ENCODE results near the gene BCL11B.

Gene BCL11B

GRCh38 chr14:99257122-99257672, 14.8 kb downstream of the BCL11B start:
- H3K27me3 ChIP-seq (ENCODE audit: control insufficient read depth, insufficient read depth, low read length), result peaks cover 6% of the 10 kb centered on the region
- no peak overlapping the region for H3K27ac ChIP-seq (ENCODE audit: low read length)
- no peak overlapping the region for H3K4me3 ChIP-seq (ENCODE audit: low read length)
- H3K9me3 ChIP-seq (ENCODE audit: control insufficient read depth, low read depth, low read length), result no peaks in the 10 kb centered on the region
- no peak overlapping the region for H3K9ac ChIP-seq (ENCODE audit: low read length)
- H3K4me1 ChIP-seq (ENCODE audit: control insufficient read depth, low read depth, low read length), result peaks cover 31% of the 10 kb centered on the region
- H3K36me3 ChIP-seq (ENCODE audit: control insufficient read depth, low read depth, low read length), result no peaks in the 10 kb centered on the region

DNA sequence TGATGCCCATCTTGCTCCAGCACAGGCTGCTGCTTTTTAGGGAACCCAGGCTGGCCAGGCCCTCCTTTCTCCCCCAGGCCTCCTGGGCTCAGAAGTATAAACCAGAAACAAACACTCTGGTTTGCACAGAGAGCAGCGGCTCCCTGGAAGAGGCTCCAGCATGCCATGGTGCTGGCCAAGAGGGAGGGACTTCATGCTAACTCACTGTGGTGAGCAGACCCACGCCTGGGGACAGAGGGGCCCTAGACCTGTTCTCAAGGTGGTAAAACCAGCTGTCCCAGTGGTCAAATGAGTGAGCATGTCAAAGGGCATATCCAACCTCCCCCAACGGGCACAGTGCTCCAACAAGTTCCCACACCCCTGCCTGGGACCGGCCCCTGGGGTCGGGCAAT, 15.5 kb downstream of the BCL11B start:
- Histone ChIP-seq H3K9me3 (ENCODE audit: control insufficient read depth, low read depth, low read length) (no peaks in the 10 kb centered on the region), H3K36me3 (ENCODE audit: control insufficient read depth, low read depth, low read length) (no peaks in the 10 kb centered on the region), H3K4me3 (ENCODE audit: low read length) (no peak overlapping the region), H3K27me3 (ENCODE audit: control insufficient read depth, insufficient read depth, low read length) (peaks cover under 1% of the 10 kb centered on the region), H3K9ac (ENCODE audit: low read length) (no peak overlapping the region), H3K27ac (ENCODE audit: low read length) (no peak overlapping the region), H3K4me1 (ENCODE audit: control insufficient read depth, low read depth, low read length) (peaks cover 24% of the 10 kb centered on the region)

GRCh38 chr14:99255621-99256482, 16.1 kb downstream of the BCL11B start:
- Histone ChIP-seq H3K27me3 (ENCODE audit: control insufficient read depth, insufficient read depth, low read length) (no peaks in the 10 kb centered on the region), H3K9ac (ENCODE audit: low read length) (no peak overlapping the region), H3K27ac (ENCODE audit: low read length) (no peak overlapping the region), H3K4me3 (ENCODE audit: low read length) (no peak overlapping the region), H3K4me1 (ENCODE audit: control insufficient read depth, low read depth, low read length) (peaks cover 19% of the 10 kb centered on the region), H3K9me3 (ENCODE audit: control insufficient read depth, low read depth, low read length) (no peaks in the 10 kb centered on the region), H3K36me3 (ENCODE audit: control insufficient read depth, low read depth, low read length) (no peaks in the 10 kb centered on the region)

DNA sequence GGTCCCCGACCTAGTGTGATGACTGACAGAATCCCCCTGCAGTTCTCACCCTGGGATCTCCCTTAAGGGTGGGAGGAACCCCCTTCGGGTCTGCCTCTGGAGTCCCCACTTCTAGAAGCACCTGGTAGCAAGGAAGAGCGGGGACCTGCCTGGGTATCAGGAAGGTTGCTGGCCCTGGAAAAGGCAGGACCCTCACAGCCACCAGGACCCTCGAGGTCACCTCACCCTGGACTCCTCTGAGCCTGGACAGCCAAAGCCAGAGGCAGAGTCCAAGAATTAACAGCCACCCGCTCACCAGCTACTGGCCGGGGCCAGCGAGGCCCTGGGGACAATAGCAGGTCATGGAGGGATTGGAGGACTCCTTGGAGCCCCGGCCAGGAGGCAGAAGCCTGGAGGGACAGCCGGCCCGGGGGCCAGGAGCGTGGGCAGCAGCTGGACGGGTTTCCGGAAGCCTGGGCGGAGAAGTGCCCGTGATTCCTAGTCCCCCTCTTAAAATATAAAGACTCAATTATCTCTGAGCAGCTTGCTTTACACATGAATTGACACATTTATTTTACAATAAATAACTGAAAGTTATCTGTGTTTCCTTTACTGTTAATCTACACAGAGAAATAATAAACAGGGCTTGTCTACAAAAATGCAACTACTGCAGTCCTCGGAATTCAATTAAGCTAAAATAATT, 17.5 kb downstream of the BCL11B start:
- H3K4me3 ChIP-seq (ENCODE audit: low read length), result no peak overlapping the region
- no peak overlapping the region for H3K27ac ChIP-seq (ENCODE audit: low read length)
- H3K27me3 ChIP-seq (ENCODE audit: control insufficient read depth, insufficient read depth, low read length), result no peaks in the 10 kb centered on the region
- no peaks in the 10 kb centered on the region for H3K36me3 ChIP-seq (ENCODE audit: control insufficient read depth, low read depth, low read length)
- no peaks in the 10 kb centered on the region for H3K9me3 ChIP-seq (ENCODE audit: control insufficient read depth, low read depth, low read length)
- H3K9ac ChIP-seq (ENCODE audit: low read length), result no peak overlapping the region
- peaks cover 18% of the 10 kb centered on the region for H3K4me1 ChIP-seq (ENCODE audit: control insufficient read depth, low read depth, low read length)

DNA sequence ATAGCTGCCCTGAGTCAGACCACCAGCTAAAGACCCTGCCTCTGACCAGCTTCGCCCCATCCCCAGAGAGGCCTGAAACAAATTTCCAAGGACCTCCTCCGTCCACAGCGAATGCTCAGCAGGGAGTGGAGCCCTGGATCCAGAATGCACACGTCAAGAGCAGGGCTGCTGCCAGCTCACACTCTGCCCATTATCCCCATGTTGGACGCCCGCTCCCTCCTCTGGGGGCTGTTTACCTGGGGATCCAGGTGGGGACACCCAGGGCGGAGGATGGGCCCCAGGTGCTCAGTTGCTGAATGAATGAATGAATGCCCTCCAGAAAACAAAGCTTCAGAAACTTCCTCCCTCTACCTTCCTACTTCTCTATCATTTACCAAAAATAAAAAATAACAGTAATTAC, 18.1 kb downstream of the BCL11B start:
- no peaks in the 10 kb centered on the region for H3K36me3 ChIP-seq (ENCODE audit: control insufficient read depth, low read depth, low read length)
- H3K9ac ChIP-seq (ENCODE audit: low read length), result no peak overlapping the region
- H3K27ac ChIP-seq (ENCODE audit: low read length), result no peak overlapping the region
- H3K4me1 ChIP-seq (ENCODE audit: control insufficient read depth, low read depth, low read length), result peaks cover 15% of the 10 kb centered on the region
- no peaks in the 10 kb centered on the region for H3K9me3 ChIP-seq (ENCODE audit: control insufficient read depth, low read depth, low read length)
- no peaks in the 10 kb centered on the region for H3K27me3 ChIP-seq (ENCODE audit: control insufficient read depth, insufficient read depth, low read length)
- no peak overlapping the region for H3K4me3 ChIP-seq (ENCODE audit: low read length)

- no peak overlapping the region for H3K9ac ChIP-seq (ENCODE audit: low read length)
- H3K36me3 ChIP-seq (ENCODE audit: control insufficient read depth, low read depth, low read length), result no peaks in the 10 kb centered on the region
- no peaks in the 10 kb centered on the region for H3K9me3 ChIP-seq (ENCODE audit: control insufficient read depth, low read depth, low read length)
- no peak overlapping the region for H3K27ac ChIP-seq (ENCODE audit: low read length)
- H3K27me3 ChIP-seq (ENCODE audit: control insufficient read depth, insufficient read depth, low read length), result peaks cover 2% of the 10 kb centered on the region
- H3K4me1 ChIP-seq (ENCODE audit: control insufficient read depth, low read depth, low read length), result peaks cover 8% of the 10 kb centered on the region
- no peak overlapping the region for H3K4me3 ChIP-seq (ENCODE audit: low read length)
Measured at GRCh38 chr14:99252940-99253868, 18.8 kb downstream of the BCL11B start.

DNA sequence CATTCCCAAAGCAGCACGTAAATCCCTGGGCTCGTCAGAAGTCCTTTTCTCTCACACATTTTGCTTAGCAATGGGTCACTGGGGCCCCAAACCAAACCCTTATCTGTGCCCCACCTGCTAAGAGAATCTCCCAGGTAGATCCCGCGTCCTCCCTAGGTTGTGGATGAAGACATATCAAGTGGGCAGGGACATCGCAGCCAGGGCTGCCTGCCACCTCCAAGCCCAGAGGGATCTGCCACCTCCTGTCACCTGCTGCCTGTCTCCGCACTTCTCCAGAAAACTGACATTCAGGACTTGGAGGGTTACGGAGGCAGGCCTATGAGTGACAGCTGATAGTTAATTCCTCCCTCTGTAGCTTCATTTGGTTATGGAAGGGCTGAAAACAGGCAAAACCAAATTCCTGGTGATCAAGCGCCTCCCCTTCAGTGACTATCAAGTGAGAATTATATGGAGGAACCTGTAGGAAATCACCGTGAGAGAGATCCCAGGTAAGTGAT, 19.5 kb downstream of the BCL11B start:
- Histone ChIP-seq H3K36me3 (ENCODE audit: control insufficient read depth, low read depth, low read length) (no peaks in the 10 kb centered on the region), H3K4me3 (ENCODE audit: low read length) (no peak overlapping the region), H3K4me1 (ENCODE audit: control insufficient read depth, low read depth, low read length) (peaks cover 4% of the 10 kb centered on the region), H3K9ac (ENCODE audit: low read length) (no peak overlapping the region), H3K27me3 (ENCODE audit: control insufficient read depth, insufficient read depth, low read length) (peaks cover 9% of the 10 kb centered on the region), H3K27ac (ENCODE audit: low read length) (no peak overlapping the region), H3K9me3 (ENCODE audit: control insufficient read depth, low read depth, low read length) (no peaks in the 10 kb centered on the region)

DNA sequence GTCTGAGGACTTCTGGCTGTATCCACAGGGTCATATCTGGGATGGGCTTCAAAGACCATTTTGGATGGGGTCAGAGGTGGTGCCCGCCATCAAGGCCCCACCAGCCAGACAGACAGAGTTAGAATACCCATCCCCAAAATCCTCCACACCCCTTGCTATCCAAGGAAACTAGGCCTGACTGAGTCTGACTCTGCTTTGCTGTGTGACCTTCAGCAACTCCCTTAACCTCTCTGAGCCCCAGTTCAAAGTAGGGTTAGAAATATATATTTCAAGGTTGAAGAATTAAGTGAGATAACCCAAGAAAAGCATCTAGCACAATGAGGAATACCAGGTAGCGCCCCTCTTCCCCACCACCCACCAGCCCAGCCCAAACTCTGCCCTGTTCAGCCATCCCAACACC, 20.3 kb downstream of the BCL11B start:
- Histone ChIP-seq H3K27me3 (ENCODE audit: control insufficient read depth, insufficient read depth, low read length) (peaks cover 17% of the 10 kb centered on the region), H3K27ac (ENCODE audit: low read length) (no peak overlapping the region), H3K4me3 (ENCODE audit: low read length) (no peak overlapping the region), H3K36me3 (ENCODE audit: control insufficient read depth, low read depth, low read length) (no peaks in the 10 kb centered on the region), H3K4me1 (ENCODE audit: control insufficient read depth, low read depth, low read length) (peaks cover 10% of the 10 kb centered on the region), H3K9ac (ENCODE audit: low read length) (no peak overlapping the region), H3K9me3 (ENCODE audit: control insufficient read depth, low read depth, low read length) (no peaks in the 10 kb centered on the region)

- H3K27ac ChIP-seq (ENCODE audit: low read length), result no peak overlapping the region
- peaks cover 19% of the 10 kb centered on the region for H3K27me3 ChIP-seq (ENCODE audit: control insufficient read depth, insufficient read depth, low read length)
- no peaks in the 10 kb centered on the region for H3K36me3 ChIP-seq (ENCODE audit: control insufficient read depth, low read depth, low read length)
Measured at GRCh38 chr14:99250636-99251208, 21.3 kb downstream of the BCL11B start.

DNA sequence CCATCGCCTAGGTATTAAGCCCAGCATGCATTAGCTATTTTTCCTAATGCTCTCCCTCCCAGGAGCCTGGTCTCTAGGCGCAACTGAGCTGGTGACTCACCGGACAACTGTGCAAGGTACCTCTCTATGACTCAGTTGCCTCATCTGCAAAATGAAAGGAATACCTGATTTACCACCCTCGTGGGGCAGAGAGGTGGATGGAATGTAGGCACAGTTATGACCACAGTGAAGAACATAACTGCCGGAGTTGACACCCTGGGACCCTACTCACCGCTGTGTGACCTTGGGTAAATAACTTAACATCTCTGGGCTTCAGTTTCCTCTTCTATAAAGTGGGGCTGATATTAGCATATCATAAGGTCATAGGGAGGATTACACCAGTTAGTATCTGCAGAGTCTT, 22.6 kb downstream of the BCL11B start:
- Histone ChIP-seq H3K4me1 (ENCODE audit: control insufficient read depth, low read depth, low read length) (peaks cover 19% of the 10 kb centered on the region), H3K9ac (ENCODE audit: low read length) (no peak overlapping the region), H3K4me3 (ENCODE audit: low read length) (no peak overlapping the region), H3K36me3 (ENCODE audit: control insufficient read depth, low read depth, low read length) (no peaks in the 10 kb centered on the region), H3K27ac (ENCODE audit: low read length) (no peak overlapping the region), H3K9me3 (ENCODE audit: control insufficient read depth, low read depth, low read length) (no peaks in the 10 kb centered on the region), H3K27me3 (ENCODE audit: control insufficient read depth, insufficient read depth, low read length) (peaks cover 27% of the 10 kb centered on the region)

More at GRCh38 chr14:99250636-99251208, 21.3 kb downstream of the BCL11B start:
- Histone ChIP-seq H3K4me3 (ENCODE audit: low read length) (no peak overlapping the region), H3K4me1 (ENCODE audit: control insufficient read depth, low read depth, low read length) (peaks cover 10% of the 10 kb centered on the region), H3K9ac (ENCODE audit: low read length) (no peak overlapping the region), H3K9me3 (ENCODE audit: control insufficient read depth, low read depth, low read length) (no peaks in the 10 kb centered on the region)

Data from iPS-18a (cell line).